ENCODE measurements around the gene NDEL1. TPM values are rescaled to one million over a fixed set of nuclear protein-coding genes. Genes with fewer than 3 reads are reported as not detected.

NDEL1 gene
- total RNA-seq, 3 donors from 2014 or later: 57.5 to 80.5 (median 63.6) TPM

- DNase-seq: no peak
- H3K36me3 ChIP-seq (ENCODE audit: low read depth): no peaks in the 10 kb centered on the region
- no peak for ATAC-seq
- H3K4me1 ChIP-seq (ENCODE audit: low read depth): peaks cover 8% of the 10 kb centered on the region
- no peak overlapping the region for H3K4me3 ChIP-seq
- no peaks in the 10 kb centered on the region for H3K9me3 ChIP-seq
- TF ChIP-seq CTCF (IDR thresholded peaks at IDR 0.05): no peak
- intact Hi-C loops (cut with DNase I, micrococcal nuclease): loop anchor here in 1 of 2 donors (10.0 kb wide), 1 partner anchor 326 kb away; the partner anchor contains the start of gene CCDC42
Observed at GRCh38 chr17:8418471-8418870, 17.2 kb upstream of the NDEL1 start.

GRCh38 chr17:8419305-8419704 lies 16.4 kb upstream of the NDEL1 start:
- no peak overlapping the region for H3K4me3 ChIP-seq
- ATAC-seq (no peak), DNase-seq (no peak)
- H3K9me3 ChIP-seq: no peaks in the 10 kb centered on the region
- intact Hi-C loops (cut with DNase I, micrococcal nuclease): loop anchor here in 1 of 2 donors (10.0 kb wide), 1 partner anchor 325 kb away; the partner anchor contains the start of gene CCDC42
- no peak for TF ChIP-seq CTCF (IDR thresholded peaks at IDR 0.05)
- H3K4me1 ChIP-seq (ENCODE audit: low read depth): peaks cover 8% of the 10 kb centered on the region
- H3K36me3 ChIP-seq (ENCODE audit: low read depth): no peaks in the 10 kb centered on the region

GRCh38 chr17:8420041-8420934 lies 15.4 kb upstream of the NDEL1 start:
- no peaks in the 10 kb centered on the region for H3K9me3 ChIP-seq
- peaks cover 8% of the 10 kb centered on the region for H3K4me1 ChIP-seq (ENCODE audit: low read depth)
- no peak overlapping the region for H3K4me3 ChIP-seq
- peak; percentile 97 for ATAC-seq
- peak in 2 of 3 donors; percentile 45 to 82 for DNase-seq
- TF ChIP-seq CTCF (IDR thresholded peaks at IDR 0.05): no peak
- intact Hi-C loops (cut with DNase I, micrococcal nuclease): no loop called here
- H3K36me3 ChIP-seq (ENCODE audit: low read depth): no peaks in the 10 kb centered on the region

- intact Hi-C loops (cut with DNase I, micrococcal nuclease): no loop called here
- TF ChIP-seq CTCF (IDR thresholded peaks at IDR 0.05): no peak
- ATAC-seq (no peak), DNase-seq (no peak)
- H3K4me1 ChIP-seq (ENCODE audit: low read depth): peaks cover 9% of the 10 kb centered on the region
- no peaks in the 10 kb centered on the region for H3K9me3 ChIP-seq
- no peaks in the 10 kb centered on the region for H3K36me3 ChIP-seq (ENCODE audit: low read depth)
- H3K4me3 ChIP-seq: no peak overlapping the region
Observed at GRCh38 chr17:8421571-8421970, 14.1 kb upstream of the NDEL1 start.

GRCh38 chr17:8426094-8426720 lies 9.5 kb upstream of the NDEL1 start:
- no peaks in the 10 kb centered on the region for H3K36me3 ChIP-seq (ENCODE audit: low read depth)
- DNase-seq (peak in 2 of 3 donors; percentile 66 to 83), ATAC-seq (peak; percentile 96)
- no peaks in the 10 kb centered on the region for H3K9me3 ChIP-seq
- intact Hi-C loops (cut with DNase I, micrococcal nuclease): no loop called here
- no peak overlapping the region for H3K4me3 ChIP-seq
- no peak for TF ChIP-seq CTCF (IDR thresholded peaks at IDR 0.05)
- H3K4me1 ChIP-seq (ENCODE audit: low read depth): peaks cover 2% of the 10 kb centered on the region

Data from mucosa of descending colon (tissue), 3 donors.